ENCODE data around the gene CFTR.

DNA sequence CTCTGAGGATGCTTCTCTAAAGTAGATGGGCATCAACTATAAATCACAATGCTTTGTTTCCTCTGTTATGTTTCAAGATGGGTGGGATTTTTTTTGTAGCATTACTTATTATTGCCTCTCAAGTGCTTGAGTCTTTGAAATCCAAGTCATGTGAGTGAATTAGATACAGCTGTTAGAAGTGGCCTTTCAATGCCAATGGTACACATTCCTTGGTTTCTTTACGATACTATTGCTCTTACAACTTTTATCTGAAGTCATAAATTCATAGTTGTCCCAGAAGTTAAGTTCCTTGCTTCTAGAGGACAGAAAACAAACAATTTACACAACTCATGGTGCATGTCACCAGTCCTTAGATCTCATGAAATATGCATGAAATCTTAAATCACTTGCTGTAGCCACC lies 15.5 kb downstream of the CFTR start:
- TF ChIP-seq POLR2A (IDR thresholded peaks at IDR 0.05) (no peak), CTCF (IDR thresholded peaks at IDR 0.05) (no peak)

All from ovary (tissue), 3 donors.